BLaER1 treated with 17β-estradiol and CSF1 and Interleukin-3, amounts not matched to agents 10 nM and 100 nM (cell line): ENCODE measurements around the gene PLAC1.

Experiments
- H3K27ac ChIP-seq, 11 experiments: shearing (Covaris generic); formaldehyde crosslinking; 2 replicates each; pipeline ENCODE4 v1.8.1; 2022
- H3K27me3 ChIP-seq, 11 experiments: shearing (Covaris generic); formaldehyde crosslinking; 2 replicates each; pipeline ENCODE4 v1.8.1; 2022
- H3K36me3 ChIP-seq, 11 experiments: shearing (Covaris generic); formaldehyde crosslinking; 2 replicates each; pipeline ENCODE4 v1.8.1; 2022
- H3K4me1 ChIP-seq, 10 experiments: shearing (Covaris generic); formaldehyde crosslinking; 2 replicates each; pipeline ENCODE4 v1.8.1; 2022
- H3K4me2 ChIP-seq, 11 experiments: shearing (Covaris generic); formaldehyde crosslinking; 2 replicates each; pipeline ENCODE4 v1.8.1; 2022
- H3K4me3 ChIP-seq, 10 experiments: shearing (Covaris generic); formaldehyde crosslinking; 2 replicates each; pipeline ENCODE4 v1.8.1; 2022
- H3K9ac ChIP-seq, 11 experiments: shearing (Covaris generic); formaldehyde crosslinking; 2 replicates each; pipeline ENCODE4 v1.8.1; 2022
- H3K9me3 ChIP-seq, 11 experiments: shearing (Covaris generic); formaldehyde crosslinking; replicated peaks in 1 of 11; 2 replicates each; pipeline ENCODE4 v1.8.1; 2022
- H4K20me1 ChIP-seq, 11 experiments: shearing (Covaris generic); formaldehyde crosslinking; 2 replicates each; pipeline ENCODE4 v1.8.1; 2022
- Cebpa-rat ChIP-seq, 11 experiments: shearing (Covaris generic); IDR thresholded peaks; 2 replicates each; pipeline ENCODE4 v1.8.1; 2022

Gene PLAC1

DNA sequence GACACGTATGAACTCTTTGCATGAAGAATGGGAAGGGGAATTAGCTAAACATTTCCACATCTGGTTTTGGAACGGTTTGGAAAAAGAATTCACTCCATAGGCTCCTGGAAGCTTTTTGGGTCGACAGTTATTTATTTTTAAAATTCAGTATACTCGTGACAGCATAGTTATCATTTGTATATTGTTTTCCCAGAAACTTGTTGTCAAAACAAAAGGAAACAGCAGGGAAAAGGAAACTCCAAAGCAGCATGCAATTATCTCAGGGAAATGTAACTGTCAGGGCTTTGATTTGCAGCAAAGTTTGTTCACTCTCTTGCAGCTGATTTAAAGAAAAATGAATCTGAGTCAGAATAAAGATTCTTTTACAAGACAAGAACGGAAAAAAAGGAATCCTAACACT lies 86.5 kb downstream of the PLAC1 start:
- H3K27ac ChIP-seq, result no peak overlapping the region
- H3K27me3 ChIP-seq, result peaks cover 80 to 94% (median 91%) of the 10 kb centered on the region in 11 experiments
- H3K36me3 ChIP-seq, result no peaks in the 10 kb centered on the region
- peak overlapping the region in 3 of 11 experiments; percentile 3 to 63 (median 60); a peak in 2 of 22 replicates for H3K4me2 ChIP-seq
- H3K4me3 ChIP-seq, result no peak overlapping the region
- peaks cover 0 to 27% (median 9%) of the 10 kb centered on the region in 10 experiments; a peak in 12 of 20 replicates for H3K4me1 ChIP-seq
- peaks cover 0 to 3% (median 0%) of the 10 kb centered on the region in 11 experiments; a peak in 6 of 22 replicates for H4K20me1 ChIP-seq
- no peaks in the 10 kb centered on the region for H3K9me3 ChIP-seq
- TF ChIP-seq Cebpa-rat (IDR thresholded peaks at IDR 0.05), result no peak
- H3K9ac ChIP-seq, result no peak overlapping the region

DNA sequence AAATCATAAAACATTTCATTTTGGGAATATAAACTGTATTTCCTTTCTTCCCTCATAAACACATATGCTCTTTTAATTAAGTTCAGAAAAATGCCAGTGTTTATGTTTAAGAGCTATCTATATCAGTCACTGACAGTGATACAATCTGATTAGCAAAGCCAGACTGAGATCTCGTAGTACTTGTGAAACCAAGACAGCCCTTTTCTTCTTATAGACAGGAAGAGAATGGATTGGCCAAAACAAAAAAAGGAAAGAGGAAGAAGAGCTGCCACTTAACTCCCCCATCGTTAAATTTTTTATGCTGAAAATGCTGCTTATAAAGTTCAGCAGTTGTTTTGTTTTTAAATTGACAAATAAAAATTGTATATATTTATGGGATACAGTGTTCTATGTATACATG lies 87.4 kb downstream of the PLAC1 start:
- peaks cover 0 to 4% (median 0%) of the 10 kb centered on the region in 11 experiments; a peak in 1 of 22 replicates for H3K9me3 ChIP-seq
- H3K27me3 ChIP-seq, result peaks cover 77 to 97% (median 94%) of the 10 kb centered on the region in 11 experiments
- TF ChIP-seq Cebpa-rat (IDR thresholded peaks at IDR 0.05), result no peak
- no peak overlapping the region for H3K4me3 ChIP-seq
- no peaks in the 10 kb centered on the region for H3K36me3 ChIP-seq
- peak overlapping the region in 5 of 11 experiments; percentile 21 to 63 (median 44); a peak in 7 of 22 replicates for H3K4me2 ChIP-seq
- peaks cover 0 to 27% (median 9%) of the 10 kb centered on the region in 10 experiments; a peak in 12 of 20 replicates for H3K4me1 ChIP-seq
- peaks cover 0 to 3% (median 0%) of the 10 kb centered on the region in 11 experiments; a peak in 6 of 22 replicates for H4K20me1 ChIP-seq
- H3K9ac ChIP-seq, result no peak overlapping the region
- H3K27ac ChIP-seq, result peak overlapping the region in 5 of 11 experiments; percentile 16 to 51 (median 40); a peak in 7 of 22 replicates

DNA sequence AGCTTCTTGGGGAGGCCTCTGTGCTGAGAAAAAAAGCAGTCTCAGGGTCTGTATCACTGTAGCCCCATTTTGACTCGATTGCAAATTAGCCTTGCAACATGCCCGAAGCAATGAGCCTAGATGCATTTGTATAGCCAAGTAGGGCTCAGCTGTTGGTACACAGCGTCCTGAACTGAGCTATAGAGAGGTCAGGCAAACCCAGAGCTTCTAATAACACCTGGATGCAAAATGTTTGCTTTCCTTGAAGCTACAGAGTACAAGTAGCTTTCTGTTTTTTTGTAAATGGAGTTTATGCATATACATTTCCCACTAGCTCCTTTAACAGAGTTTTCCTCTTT lies 87.8 kb downstream of the PLAC1 start:
- Histone ChIP-seq H3K9ac (no peak overlapping the region), H3K27ac (peak overlapping the region in 5 of 11 experiments; percentile 1 to 51 (median 40); a peak in 5 of 22 replicates), H3K9me3 (peaks cover 0 to 4% (median 0%) of the 10 kb centered on the region in 11 experiments; a peak in 1 of 22 replicates), H3K4me3 (no peak overlapping the region), H3K4me2 (peak overlapping the region in 7 of 11 experiments; percentile 15 to 63 (median 44); a peak in 11 of 22 replicates), H3K27me3 (peaks cover 77 to 99% (median 95%) of the 10 kb centered on the region in 11 experiments), H4K20me1 (peaks cover 0 to 3% (median 0%) of the 10 kb centered on the region in 11 experiments; a peak in 6 of 22 replicates), H3K36me3 (no peaks in the 10 kb centered on the region), H3K4me1 (peaks cover 0 to 27% (median 9%) of the 10 kb centered on the region in 10 experiments; a peak in 12 of 20 replicates)
- no peak for TF ChIP-seq Cebpa-rat (IDR thresholded peaks at IDR 0.05)

GRCh38 chrX:134569306-134569705 lies 89.0 kb downstream of the PLAC1 start:
- peaks cover 0 to 27% (median 9%) of the 10 kb centered on the region in 10 experiments; a peak in 12 of 20 replicates for H3K4me1 ChIP-seq
- no peak overlapping the region for H3K4me3 ChIP-seq
- H3K27ac ChIP-seq, result no peak overlapping the region
- H3K4me2 ChIP-seq, result 0 out of 22 replicates have a peak overlapping the region, but pooled peaks of 1 of the 11 experiments have one; percentile 2
- peaks cover 0 to 4% (median 0%) of the 10 kb centered on the region in 11 experiments; a peak in 1 of 22 replicates for H3K9me3 ChIP-seq
- no peak for TF ChIP-seq Cebpa-rat (IDR thresholded peaks at IDR 0.05)
- peaks cover 0 to 3% (median 0%) of the 10 kb centered on the region in 11 experiments; a peak in 5 of 22 replicates for H4K20me1 ChIP-seq
- no peak overlapping the region for H3K9ac ChIP-seq
- H3K27me3 ChIP-seq, result peaks cover 72 to 98% (median 92%) of the 10 kb centered on the region in 11 experiments
- no peaks in the 10 kb centered on the region for H3K36me3 ChIP-seq

- Histone ChIP-seq H3K27ac (no peak overlapping the region), H3K9me3 (peaks cover 0 to 5% (median 0%) of the 10 kb centered on the region in 11 experiments; a peak in 1 of 22 replicates), H3K4me1 (peaks cover 0 to 27% (median 9%) of the 10 kb centered on the region in 10 experiments; a peak in 12 of 20 replicates), H4K20me1 (peaks cover 0 to 3% (median 0%) of the 10 kb centered on the region in 11 experiments; a peak in 5 of 22 replicates), H3K4me3 (no peak overlapping the region), H3K4me2 (peak overlapping the region in 1 of 11 experiments; percentile 2; a peak in 2 of 22 replicates), H3K9ac (no peak overlapping the region), H3K36me3 (no peaks in the 10 kb centered on the region), H3K27me3 (peaks cover 72 to 98% (median 93%) of the 10 kb centered on the region in 11 experiments)
- no peak for TF ChIP-seq Cebpa-rat (IDR thresholded peaks at IDR 0.05)
These were observed 89.8 kb downstream of the PLAC1 start for GRCh38 chrX:134568285-134569016.

- H3K4me1 ChIP-seq, result peaks cover 0 to 23% (median 8%) of the 10 kb centered on the region in 10 experiments; a peak in 12 of 20 replicates
- H3K9me3 ChIP-seq, result peaks cover 0 to 10% (median 0%) of the 10 kb centered on the region in 11 experiments; a peak in 2 of 22 replicates
- no peak overlapping the region for H3K27ac ChIP-seq
- no peak overlapping the region for H3K4me3 ChIP-seq
- H3K9ac ChIP-seq, result no peak overlapping the region
- TF ChIP-seq Cebpa-rat (IDR thresholded peaks at IDR 0.05), result no peak
- H3K4me2 ChIP-seq, result no peak overlapping the region
- no peaks in the 10 kb centered on the region for H3K36me3 ChIP-seq
- peaks cover 72 to 98% (median 93%) of the 10 kb centered on the region in 11 experiments for H3K27me3 ChIP-seq
- H4K20me1 ChIP-seq, result no peaks in the 10 kb centered on the region; a peak in 3 of 22 replicates
These were observed 91.8 kb downstream of the PLAC1 start for GRCh38 chrX:134566506-134566905.

- peaks cover 0 to 4% (median 0%) of the 10 kb centered on the region in 11 experiments; a peak in 2 of 22 replicates for H4K20me1 ChIP-seq
- no peaks in the 10 kb centered on the region for H3K36me3 ChIP-seq
- H3K4me1 ChIP-seq, result no peaks in the 10 kb centered on the region
- no peak overlapping the region for H3K4me3 ChIP-seq
- no peak overlapping the region for H3K4me2 ChIP-seq
- no peak overlapping the region for H3K9ac ChIP-seq
- no peak overlapping the region for H3K27ac ChIP-seq
- TF ChIP-seq Cebpa-rat (IDR thresholded peaks at IDR 0.05), result no peak
- peaks cover 0 to 10% (median 0%) of the 10 kb centered on the region in 11 experiments; a peak in 2 of 22 replicates for H3K9me3 ChIP-seq
- H3K27me3 ChIP-seq, result peaks cover 81 to 100% (median 93%) of the 10 kb centered on the region in 11 experiments
These were observed 96.3 kb downstream of the PLAC1 start for GRCh38 chrX:134562002-134562401.

GRCh38 chrX:134558133-134558532 lies 100.1 kb downstream of the PLAC1 start:
- Histone ChIP-seq H4K20me1 (peaks cover 0 to 4% (median 0%) of the 10 kb centered on the region in 11 experiments; a peak in 4 of 22 replicates), H3K27ac (no peak overlapping the region), H3K27me3 (peaks cover 93 to 100% (median 100%) of the 10 kb centered on the region in 11 experiments), H3K9ac (no peak overlapping the region), H3K4me2 (no peak overlapping the region), H3K36me3 (no peaks in the 10 kb centered on the region), H3K9me3 (peaks cover 0 to 1% (median 0%) of the 10 kb centered on the region in 11 experiments; a peak in 2 of 22 replicates), H3K4me3 (no peak overlapping the region), H3K4me1 (peaks cover 0 to 18% (median 4%) of the 10 kb centered on the region in 10 experiments; a peak in 9 of 20 replicates)
- TF ChIP-seq Cebpa-rat (IDR thresholded peaks at IDR 0.05), result no peak
